ENCODE measurements around the gene DNAJB1. TPM values are rescaled to one million over a fixed set of nuclear protein-coding genes. Genes with fewer than 3 reads are reported as not detected.

DNAJB1 gene
- total RNA-seq, 4 donors from 2014 or later, result 96.2 to 107 (median 99.6) TPM

DNA sequence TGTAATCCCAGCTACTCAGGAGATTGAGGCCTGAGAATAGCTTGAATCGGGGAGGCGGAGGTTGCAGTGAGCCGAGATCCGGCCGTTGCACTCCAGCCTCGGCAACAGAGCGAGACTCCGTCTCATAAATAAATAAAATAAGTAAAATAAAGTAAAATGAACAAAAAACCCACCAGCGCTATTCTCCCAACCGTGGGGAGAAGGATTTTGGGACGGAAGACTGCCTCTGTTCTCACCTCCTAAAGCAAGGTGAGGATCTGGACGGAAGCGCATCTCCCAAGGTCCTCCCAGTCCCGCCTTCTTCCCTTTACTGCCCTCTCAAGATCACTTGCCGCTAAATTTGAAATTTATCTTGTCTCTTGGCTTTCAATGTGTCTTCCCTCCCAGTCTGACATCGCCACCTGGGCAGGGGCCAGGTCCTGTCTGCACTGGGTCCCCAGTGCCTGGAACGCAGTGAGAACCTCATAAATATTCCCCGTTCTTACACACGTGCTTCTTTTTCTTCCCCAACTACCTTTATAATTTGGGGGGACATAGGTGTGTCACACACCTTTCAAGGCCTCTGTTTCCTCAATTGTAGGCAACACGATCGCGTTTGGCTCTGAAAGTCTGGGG, 1.2 kb upstream of the DNAJB1 start:
- DNase-seq (ENCODE audit: low spot score in 2 of 2), result no peak
- H3K4me3 ChIP-seq (ENCODE audit: low read depth, poor library complexity, severe bottlenecking), result no peak overlapping the region
- intact Hi-C loops (cut with DNase I; ENCODE audit: low total_unique reads), result no loop called here
- WGBS, 2 donors, result 76 to 78% methylated on average over 22 of the region's 22 CpGs
- TF ChIP-seq POLR2A (IDR thresholded peaks at IDR 0.05), result no peak
- TF ChIP-seq, protein P1, sequence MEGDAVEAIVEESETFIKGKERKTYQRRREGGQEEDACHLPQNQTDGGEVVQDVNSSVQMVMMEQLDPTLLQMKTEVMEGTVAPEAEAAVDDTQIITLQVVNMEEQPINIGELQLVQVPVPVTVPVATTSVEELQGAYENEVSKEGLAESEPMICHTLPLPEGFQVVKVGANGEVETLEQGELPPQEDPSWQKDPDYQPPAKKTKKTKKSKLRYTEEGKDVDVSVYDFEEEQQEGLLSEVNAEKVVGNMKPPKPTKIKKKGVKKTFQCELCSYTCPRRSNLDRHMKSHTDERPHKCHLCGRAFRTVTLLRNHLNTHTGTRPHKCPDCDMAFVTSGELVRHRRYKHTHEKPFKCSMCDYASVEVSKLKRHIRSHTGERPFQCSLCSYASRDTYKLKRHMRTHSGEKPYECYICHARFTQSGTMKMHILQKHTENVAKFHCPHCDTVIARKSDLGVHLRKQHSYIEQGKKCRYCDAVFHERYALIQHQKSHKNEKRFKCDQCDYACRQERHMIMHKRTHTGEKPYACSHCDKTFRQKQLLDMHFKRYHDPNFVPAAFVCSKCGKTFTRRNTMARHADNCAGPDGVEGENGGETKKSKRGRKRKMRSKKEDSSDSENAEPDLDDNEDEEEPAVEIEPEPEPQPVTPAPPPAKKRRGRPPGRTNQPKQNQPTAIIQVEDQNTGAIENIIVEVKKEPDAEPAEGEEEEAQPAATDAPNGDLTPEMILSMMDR (IDR thresholded peaks at IDR 0.05), result no peak

DNA sequence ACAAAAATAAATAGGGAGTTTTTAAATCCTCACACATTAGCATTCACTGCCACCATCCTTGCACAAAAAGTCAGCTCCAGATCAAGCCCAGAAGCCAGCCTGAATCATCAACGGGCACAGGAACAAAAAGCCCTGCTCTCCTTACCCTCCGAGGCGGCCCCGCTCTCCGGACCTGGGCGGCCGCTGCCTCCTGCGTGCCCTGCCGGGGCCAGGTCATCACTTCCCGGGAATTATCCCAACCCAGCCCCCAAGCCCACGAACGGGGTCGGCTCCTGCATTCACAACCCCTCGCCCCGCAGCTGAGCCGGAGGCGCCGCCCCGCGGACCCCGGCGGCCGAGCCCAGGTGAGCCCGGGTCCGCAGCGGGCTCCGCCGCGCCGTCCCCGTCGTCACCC, 754 bp downstream of the DNAJB1 start:
- whole genome bisulfite sequencing, 2 donors, result 0 to 1% methylated on average over 20 to 27 of the region's 32 CpGs
- H3K4me3 ChIP-seq (ENCODE audit: low read depth, poor library complexity, severe bottlenecking), result peak overlapping the region; percentile 80
- no peak for TF ChIP-seq POLR2A (IDR thresholded peaks at IDR 0.05)
- TF ChIP-seq, protein P1 (IDR thresholded peaks at IDR 0.05), result no peak
- no peak for DNase-seq (ENCODE audit: low spot score in 2 of 2)
- intact Hi-C loops (cut with DNase I; ENCODE audit: low total_unique reads), result no loop called here

DNA sequence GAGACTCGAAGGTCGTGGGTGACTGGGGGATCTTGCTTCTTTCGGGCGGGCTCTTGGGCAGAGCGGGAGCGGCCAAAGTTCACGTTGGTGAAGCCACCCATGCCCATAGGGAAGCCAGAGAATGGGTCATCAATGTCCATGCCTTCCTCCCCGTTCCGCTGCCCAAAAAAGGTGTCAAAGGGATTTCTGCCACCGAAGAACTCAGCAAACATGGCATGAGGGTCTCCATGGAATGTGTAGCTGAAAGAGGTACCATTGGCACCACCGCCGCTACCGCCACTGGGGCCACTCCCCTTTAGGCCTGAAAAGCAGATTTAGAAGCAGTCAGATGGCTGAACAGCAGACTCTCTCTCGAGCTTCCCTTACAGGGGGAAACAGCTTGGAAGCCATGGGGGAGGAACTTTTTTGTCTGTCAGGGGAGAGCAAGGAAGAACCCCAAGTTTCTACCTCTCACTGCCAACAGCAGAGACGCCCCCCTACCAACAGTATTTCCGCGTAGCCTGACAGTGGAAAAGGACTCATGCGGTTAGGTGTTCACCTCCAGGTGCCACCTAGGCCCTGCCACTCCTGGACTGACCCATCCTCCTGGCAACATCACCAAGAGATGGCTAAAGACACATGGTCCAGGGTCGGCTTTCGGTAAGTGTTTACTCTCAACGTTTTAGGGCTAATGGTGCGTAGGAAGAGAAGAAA, 1.3 kb downstream of the DNAJB1 start:
- WGBS, 2 donors, result 14 to 21% methylated on average over 21 of the region's 22 CpGs
- TF ChIP-seq, protein P1 (IDR thresholded peaks at IDR 0.05), result no peak
- no peak for TF ChIP-seq POLR2A (IDR thresholded peaks at IDR 0.05)
- intact Hi-C loops (cut with DNase I; ENCODE audit: low total_unique reads), result no loop called here

DNA sequence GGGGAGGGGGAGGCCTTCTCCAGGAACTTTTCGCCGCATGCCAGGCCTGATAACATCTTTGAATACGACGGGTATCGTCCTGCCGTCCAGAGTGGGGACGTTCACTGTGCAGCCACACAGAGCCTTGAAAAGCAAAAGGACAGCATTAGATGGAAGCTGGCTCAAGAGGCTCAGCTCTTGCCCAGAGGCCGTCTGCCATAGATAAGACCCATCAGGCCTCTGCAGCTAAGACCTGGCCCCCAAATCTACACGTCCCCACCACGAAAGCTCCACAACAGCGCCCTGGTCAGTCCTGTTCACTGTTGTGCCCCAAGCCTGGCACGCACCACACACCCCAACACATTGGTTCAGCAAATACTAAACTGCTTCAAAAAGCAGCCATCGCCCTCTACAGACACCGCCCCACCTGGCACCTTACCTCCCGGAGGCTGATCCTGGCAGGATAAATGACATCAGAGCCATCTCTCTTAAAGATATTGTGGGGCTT, 2.1 kb downstream of the DNAJB1 start:
- 52 to 61% methylated on average over 15 of the region's 15 CpGs for WGBS, 2 donors
- intact Hi-C loops (cut with DNase I; ENCODE audit: low total_unique reads), result no loop called here
- no peak overlapping the region for H3K4me3 ChIP-seq (ENCODE audit: low read depth, poor library complexity, severe bottlenecking)
- DNase-seq (ENCODE audit: low spot score in 2 of 2), result no peak
- TF ChIP-seq POLR2A (IDR thresholded peaks at IDR 0.05), result no peak
- TF ChIP-seq, protein P1 (IDR thresholded peaks at IDR 0.05), result no peak

More for the DNA sequence above, 1.3 kb downstream of the DNAJB1 start:
- H3K4me3 ChIP-seq (ENCODE audit: low read depth, poor library complexity, severe bottlenecking), result peak overlapping the region; percentile 80
- DNase-seq (ENCODE audit: low spot score in 2 of 2), result no peak

DNA sequence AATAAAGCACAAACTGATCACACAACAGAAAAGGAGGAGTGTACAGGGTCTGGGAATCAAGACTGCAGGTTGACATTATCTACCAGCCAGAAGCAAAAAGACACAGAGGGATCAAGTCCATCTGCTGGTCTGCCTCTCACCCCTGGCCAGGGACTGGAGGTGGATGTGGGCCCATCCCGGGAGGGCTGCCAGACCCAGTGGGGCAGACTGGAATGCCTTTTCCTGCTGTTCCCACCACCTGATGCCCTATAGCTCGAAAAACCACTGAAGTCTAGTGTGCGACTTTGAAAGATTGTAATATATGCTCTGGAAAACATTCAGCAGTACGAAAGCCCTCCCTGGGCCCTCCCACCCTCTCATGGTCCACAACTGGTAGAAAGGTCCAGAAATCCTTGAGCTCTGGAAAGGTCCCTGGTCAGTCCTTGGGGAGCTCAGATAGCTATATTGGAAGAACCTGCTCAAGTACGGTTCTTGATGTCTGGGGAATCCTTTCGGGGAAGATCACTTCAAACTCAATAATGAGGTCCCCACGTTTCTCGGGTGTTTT, 2.6 kb downstream of the DNAJB1 start:
- intact Hi-C loops (cut with DNase I; ENCODE audit: low total_unique reads), result no loop called here
- no peak for TF ChIP-seq POLR2A (IDR thresholded peaks at IDR 0.05)
- TF ChIP-seq, protein P1 (IDR thresholded peaks at IDR 0.05), result no peak
- DNase-seq (ENCODE audit: low spot score in 2 of 2), result no peak
- WGBS, 2 donors, result 64% methylated on average over 8 of the region's 8 CpGs
- no peak overlapping the region for H3K4me3 ChIP-seq (ENCODE audit: low read depth, poor library complexity, severe bottlenecking)
